Gastroesophageal sphincter (tissue), 4 donors: ENCODE results near the gene FNDC3B. TPM values are rescaled to one million over a fixed set of nuclear protein-coding genes. Genes with fewer than 3 reads are reported as not detected.

Experiments used
- ATAC-seq: fragments of 150-250 bp; one replicate; pipeline ENCODE4 v1.9.1; 2016; ENCODE audit warnings: mild to moderate bottlenecking, moderate library complexity
- H3K27ac ChIP-seq, 4 donors: fragments of 200-600 bp; sonication (generic) in 3 of 4; 1 replicate in 3 of 4; 2 replicates in 1 of 4; pipeline ENCODE4 v1.5.1; 2016 to 2019
- H3K27me3 ChIP-seq: fragments of 200-600 bp; sonication (generic); one replicate; pipeline ENCODE4 v1.5.1; 2019
- H3K36me3 ChIP-seq, 2 donors: fragments of 200-600 bp; sonication (generic); one replicate each; pipeline ENCODE4 v1.5.1; 2019; ENCODE audit warnings: control low read depth in 1 of 2
- H3K4me1 ChIP-seq, 3 donors: fragments of 200-600 bp; sonication (generic); 1 replicate in 2 of 3; 2 replicates in 1 of 3; pipeline ENCODE4 v1.5.1; 2016 to 2019; ENCODE audit warnings: control low read depth in 2 of 3
- H3K4me3 ChIP-seq, 2 donors: fragments of 200-600 bp; sonication (generic); one replicate each; pipeline ENCODE4 v1.5.1; 2019; ENCODE audit warnings: mild to moderate bottlenecking in 1 of 2, moderate library complexity in 1 of 2
- H3K9me3 ChIP-seq, 3 donors: fragments of 200-600 bp; sonication (generic); one replicate each; pipeline ENCODE4 v1.5.1; 2017 to 2019; ENCODE audit warnings: control low read depth in 2 of 3
- EP300 ChIP-seq: sonication (generic); formaldehyde crosslinking; IDR thresholded peaks from one replicate; pipeline ENCODE4 v1.6.1; 2017; ENCODE audit warnings: antibody characterized with exemption, mild to moderate bottlenecking
- POLR2A ChIP-seq, 2 donors: fragments of 450-650 bp; IDR thresholded peaks; one replicate each; pipeline ENCODE4 v1.6.1; 2017; ENCODE audit warnings: antibody characterized with exemption in 2 of 2, mild to moderate bottlenecking in 2 of 2, moderate library complexity in 1 of 2
- POLR2AphosphoS5 ChIP-seq: sonication (generic); formaldehyde crosslinking; IDR thresholded peaks from one replicate; pipeline ENCODE4 v1.6.1; 2017; ENCODE audit warnings: antibody characterized with exemption
- WGBS, 2 donors: methylation state at CpG; one replicate each; pipeline ENCODE4 v1.1.5; 2018; ENCODE audit warnings: low coverage in 1 of 2; 5-methylcytosine and 5-hydroxymethylcytosine counted together
- total RNA-seq, 4 donors: library from RNA; depleted of rRNA; stranded (reverse); fragments of >200 nt; gene quantifications; one replicate each; pipeline ENCODE4 v1.1.0, GENCODE V29; 2016
- TF ChIP-seq, protein P1 (sequence below), 4 experiments: fragments of 200-600 bp in 2 of 4; fragments of 450-650 bp in 2 of 4; sonication (generic) in 1 of 4; IDR thresholded peaks; one replicate each; pipeline ENCODE4 v1.5.1; 2017 to 2019; ENCODE audit warnings: antibody characterized with exemption in 4 of 4, mild to moderate bottlenecking in 2 of 4, moderate library complexity in 2 of 4

The FNDC3B gene
- total RNA-seq, 4 donors from 2014 or later: 53.1 to 97.2 (median 70.8) TPM

- Histone ChIP-seq H3K4me3 (no peak overlapping the region), H3K27ac (peak overlapping the region in 2 of 4 donors; percentile 84 to 87), H3K4me1 (peaks cover 5 to 66% (median 22%) of the 10 kb centered on the region in 3 donors), H3K9me3 (no peaks in the 10 kb centered on the region), H3K36me3 (no peaks in the 10 kb centered on the region), H3K27me3 (no peaks in the 10 kb centered on the region)
- no peak for ATAC-seq
- 72 to 86% methylated on average over 12 to 14 of the region's 14 CpGs for WGBS, 2 donors
- no peak for TF ChIP-seq POLR2AphosphoS5
- TF ChIP-seq EP300: no peak
- TF ChIP-seq POLR2A (IDR thresholded peaks at IDR 0.05): no peak
- TF ChIP-seq, protein P1, sequence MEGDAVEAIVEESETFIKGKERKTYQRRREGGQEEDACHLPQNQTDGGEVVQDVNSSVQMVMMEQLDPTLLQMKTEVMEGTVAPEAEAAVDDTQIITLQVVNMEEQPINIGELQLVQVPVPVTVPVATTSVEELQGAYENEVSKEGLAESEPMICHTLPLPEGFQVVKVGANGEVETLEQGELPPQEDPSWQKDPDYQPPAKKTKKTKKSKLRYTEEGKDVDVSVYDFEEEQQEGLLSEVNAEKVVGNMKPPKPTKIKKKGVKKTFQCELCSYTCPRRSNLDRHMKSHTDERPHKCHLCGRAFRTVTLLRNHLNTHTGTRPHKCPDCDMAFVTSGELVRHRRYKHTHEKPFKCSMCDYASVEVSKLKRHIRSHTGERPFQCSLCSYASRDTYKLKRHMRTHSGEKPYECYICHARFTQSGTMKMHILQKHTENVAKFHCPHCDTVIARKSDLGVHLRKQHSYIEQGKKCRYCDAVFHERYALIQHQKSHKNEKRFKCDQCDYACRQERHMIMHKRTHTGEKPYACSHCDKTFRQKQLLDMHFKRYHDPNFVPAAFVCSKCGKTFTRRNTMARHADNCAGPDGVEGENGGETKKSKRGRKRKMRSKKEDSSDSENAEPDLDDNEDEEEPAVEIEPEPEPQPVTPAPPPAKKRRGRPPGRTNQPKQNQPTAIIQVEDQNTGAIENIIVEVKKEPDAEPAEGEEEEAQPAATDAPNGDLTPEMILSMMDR (IDR thresholded peaks at IDR 0.05): no peak
Measured at GRCh38 chr3:172151651-172152649, 112.6 kb downstream of the FNDC3B start.

DNA sequence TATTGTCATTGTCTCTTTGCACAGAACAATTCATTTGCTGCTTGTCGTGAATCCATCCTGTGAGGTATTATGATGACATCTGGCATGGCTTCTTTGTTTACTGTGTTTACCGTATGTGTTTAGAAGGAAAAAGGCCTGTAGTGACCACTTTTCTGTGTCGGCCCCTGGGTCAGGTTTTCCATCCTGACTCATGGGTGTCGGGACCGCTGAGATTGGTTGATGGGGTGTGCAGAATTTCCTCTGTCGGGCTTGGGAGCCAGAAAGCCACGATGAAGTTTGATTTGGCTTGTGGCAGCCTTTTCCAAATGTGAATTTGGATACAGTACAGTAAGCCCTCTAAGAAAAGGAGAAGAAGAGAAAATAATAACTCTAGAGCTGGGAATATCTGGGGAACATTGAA is 113.5 kb downstream of the FNDC3B start:
- Histone ChIP-seq H3K36me3 (no peaks in the 10 kb centered on the region), H3K4me1 (peaks cover 5 to 66% (median 22%) of the 10 kb centered on the region in 3 donors), H3K27ac (peak overlapping the region; percentile 77 to 87 (median 85)), H3K9me3 (no peaks in the 10 kb centered on the region), H3K4me3 (peak overlapping the region in 1 of 2 donors; percentile 16), H3K27me3 (no peaks in the 10 kb centered on the region)
- WGBS, 2 donors: 12% methylated on average over 7 of the region's 7 CpGs; no CpG with 5 or more reads in 1 of the 2 donors
- TF ChIP-seq POLR2AphosphoS5: no peak
- no peak for TF ChIP-seq EP300
- no peak for TF ChIP-seq POLR2A (IDR thresholded peaks at IDR 0.05)
- TF ChIP-seq, protein P1 (IDR thresholded peaks at IDR 0.05): no peak
- ATAC-seq: peak; percentile 35

DNA sequence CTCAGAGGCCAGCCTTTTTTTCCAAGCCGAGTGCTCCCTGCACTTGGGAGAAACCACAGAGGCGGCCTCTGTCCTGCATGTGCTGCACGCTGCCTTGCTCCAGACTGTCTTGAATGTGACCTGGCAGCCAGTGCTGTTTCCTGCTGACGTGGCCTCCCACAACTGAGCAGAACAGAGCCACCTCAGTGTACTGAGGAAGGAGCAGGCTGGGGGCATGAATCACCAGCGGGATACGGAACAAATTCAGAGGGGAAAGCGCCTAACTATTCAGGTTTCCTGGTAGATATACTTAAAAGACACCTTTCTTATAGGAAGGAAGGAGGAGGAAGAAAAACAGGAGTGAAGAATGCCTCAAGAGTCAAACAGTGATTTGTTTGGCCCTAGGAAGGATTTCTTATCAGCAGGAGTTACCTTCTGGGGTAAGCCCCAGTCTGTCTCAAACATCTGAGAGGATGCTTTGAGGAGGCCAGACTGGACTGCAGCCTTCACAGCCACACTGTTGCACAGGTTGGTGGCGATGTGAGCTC is 114.0 kb downstream of the FNDC3B start:
- Histone ChIP-seq H3K9me3 (no peaks in the 10 kb centered on the region), H3K4me3 (peak overlapping the region in 1 of 2 donors; percentile 16), H3K27me3 (no peaks in the 10 kb centered on the region), H3K36me3 (no peaks in the 10 kb centered on the region), H3K27ac (peak overlapping the region; percentile 77 to 87 (median 85)), H3K4me1 (peaks cover 5 to 66% (median 22%) of the 10 kb centered on the region in 3 donors)
- TF ChIP-seq POLR2A (IDR thresholded peaks at IDR 0.05) (peak in 1 of 2 donors; percentile 30), POLR2AphosphoS5 (peak; percentile 90)
- TF ChIP-seq, protein P1 (IDR thresholded peaks at IDR 0.05): no peak
- WGBS, 2 donors: 13 to 20% methylated on average over 5 to 7 of the region's 8 CpGs
- ATAC-seq: peak; percentile 99

- H3K4me1 ChIP-seq: peaks cover 5 to 79% (median 25%) of the 10 kb centered on the region in 3 donors
- ATAC-seq: no peak
Measured at GRCh38 chr3:172154768-172155664, 115.6 kb downstream of the FNDC3B start.

More at GRCh38 chr3:172154768-172155664, 115.6 kb downstream of the FNDC3B start:
- TF ChIP-seq POLR2A (IDR thresholded peaks at IDR 0.05): no peak
- TF ChIP-seq EP300: no peak
- Histone ChIP-seq H3K27me3 (no peaks in the 10 kb centered on the region), H3K36me3 (no peaks in the 10 kb centered on the region), H3K27ac (peak overlapping the region in 3 of 4 donors; percentile 84 to 87 (median 86)), H3K9me3 (no peaks in the 10 kb centered on the region), H3K4me3 (no peak overlapping the region)
- WGBS, 2 donors: 57 to 68% methylated on average over 3 to 4 of the region's 6 CpGs
